HG03378 (cell line): ENCODE measurements around the gene MAB21L3.

Experiments used
- ATAC-seq: cut with Tn5 transposase; IDR thresholded peaks from one replicate; pipeline ENCODE4 v1.9.1; 2021; ENCODE audit warnings: mild to moderate bottlenecking, moderate library complexity; ENCODE audit not compliant: unreplicated experiment

MAB21L3 gene

GRCh38 chr1:116164150-116164549, 53.0 kb downstream of the MAB21L3 start:
- ATAC-seq = no peak

GRCh38 chr1:116164604-116165368, 53.6 kb downstream of the MAB21L3 start:
- ATAC-seq = no peak

GRCh38 chr1:116165572-116165971, 54.4 kb downstream of the MAB21L3 start:
- ATAC-seq = no peak

- no peak for ATAC-seq
Observed at GRCh38 chr1:116166011-116166571, 54.9 kb downstream of the MAB21L3 start.

- ATAC-seq = no peak
Observed at GRCh38 chr1:116166655-116167054, 55.5 kb downstream of the MAB21L3 start.

- no peak for ATAC-seq
Observed at GRCh38 chr1:116167625-116168276, 56.6 kb downstream of the MAB21L3 start.

- peak; percentile 70 for ATAC-seq
Observed at GRCh38 chr1:116168277-116169032, 57.3 kb downstream of the MAB21L3 start.

GRCh38 chr1:116169898-116170297, 58.7 kb downstream of the MAB21L3 start:
- no peak for ATAC-seq

GRCh38 chr1:116170721-116171589, 59.8 kb downstream of the MAB21L3 start:
- ATAC-seq = no peak

- no peak for ATAC-seq
Observed at GRCh38 chr1:116172666-116173065, 61.5 kb downstream of the MAB21L3 start.

- no peak for ATAC-seq
Observed at GRCh38 chr1:116175611-116176010, 64.4 kb downstream of the MAB21L3 start.

- no peak for ATAC-seq
Observed at GRCh38 chr1:116176306-116176789, 65.1 kb downstream of the MAB21L3 start.

GRCh38 chr1:116177861-116178260, 66.7 kb downstream of the MAB21L3 start:
- ATAC-seq = no peak

- no peak for ATAC-seq
Observed at GRCh38 chr1:116178837-116179236, 67.6 kb downstream of the MAB21L3 start.

- no peak for ATAC-seq
Observed at GRCh38 chr1:116179419-116179818, 68.2 kb downstream of the MAB21L3 start.

GRCh38 chr1:116179964-116180363, 68.8 kb downstream of the MAB21L3 start:
- no peak for ATAC-seq

GRCh38 chr1:116182019-116182714, 71.0 kb downstream of the MAB21L3 start:
- ATAC-seq = no peak
